Tibial nerve (tissue), 3 donors: ENCODE results near the gene GPC6.

ENCODE experiments used
- CTCF ChIP-seq, 5 experiments: fragments of 200-600 bp in 3 of 5; fragments of 450-650 bp in 2 of 5; sonication (generic) in 3 of 5; IDR thresholded peaks; one replicate each; pipeline ENCODE4 v1.5.1; 2016 to 2019; ENCODE audit warnings: antibody characterized with exemption in 5 of 5, mild to moderate bottlenecking in 3 of 5, moderate library complexity in 2 of 5
- POLR2A ChIP-seq, 2 donors: fragments of 450-650 bp; IDR thresholded peaks; one replicate each; pipeline ENCODE4 v1.6.1; 2017; ENCODE audit warnings: antibody characterized with exemption in 2 of 2, mild to moderate bottlenecking in 2 of 2, moderate library complexity in 2 of 2

GRCh38 chr13:94286581-94286980, 1060.0 kb downstream of the GPC6 start:
- TF ChIP-seq CTCF (IDR thresholded peaks at IDR 0.05) (no peak), POLR2A (IDR thresholded peaks at IDR 0.05) (no peak)
